H1 (cell line): ENCODE measurements around the gene PDE4D. TPM values are rescaled to one million over a fixed set of nuclear protein-coding genes. Genes with fewer than 3 reads are reported as not detected.

Source experiments
- CTCF ChIA-PET: fragments of 300-600 bp; sonication (Branson Sonifier 250); formaldehyde crosslinking; loops from one replicate; lab custom pipeline; 2021; ENCODE audit not compliant: partially characterized antibody; lab: Charles Lee
- POLR2A ChIA-PET: fragments of 300-600 bp; sonication (Branson Sonifier 250); formaldehyde crosslinking; loops from one replicate; lab custom pipeline; 2021; ENCODE audit warnings: inconsistent platforms; ENCODE audit not compliant: partially characterized antibody; lab: Charles Lee
- DNase-seq, 2 experiments: peaks; one replicate each; pipeline versions ENCODE4 v3.0.0 to v3.0.0-alpha.2; 2010 to 2022; ENCODE audit warnings: low spot score in 2 of 2, low read depth in 1 of 2, mixed read lengths in 1 of 2
- FAIRE-seq: peaks from 2 replicates; lab custom pipeline; 2011; peaks lifted over from hg19 to GRCh38; lab: Jason Lieb, UNC
- H2AFZ ChIP-seq: 2 replicates; pipeline ENCODE4 v1.8.1; 2012; ENCODE audit warnings: low read length, inconsistent platforms
- H2AK5ac ChIP-seq: 2 replicates; pipeline ENCODE4 v1.6.1; 2013; ENCODE audit warnings: low read depth, low read length
- H2BK120ac ChIP-seq: replicated peaks from 2 replicates; pipeline ENCODE3; 2013; ENCODE audit warnings: low read depth, low read length, inconsistent platforms
- H2BK12ac ChIP-seq: 2 replicates; pipeline ENCODE4 v1.6.1; 2013; ENCODE audit warnings: low read depth, low read length
- H2BK15ac ChIP-seq: 2 replicates; pipeline ENCODE4 v1.6.1; 2013; ENCODE audit warnings: low read length
- H2BK20ac ChIP-seq: 2 replicates; pipeline ENCODE4 v1.6.1; 2013; ENCODE audit warnings: low read length
- H2BK5ac ChIP-seq: 2 replicates; pipeline ENCODE4 v1.6.1; 2013; ENCODE audit warnings: low read depth, low read length
- H3K14ac ChIP-seq: 2 replicates; pipeline ENCODE4 v1.6.1; 2013; ENCODE audit warnings: inconsistent platforms; ENCODE audit not compliant: insufficient read length
- H3K18ac ChIP-seq: 2 replicates; pipeline ENCODE4 v1.6.1; 2013; ENCODE audit warnings: low read length; ENCODE audit errors: extremely low read depth
- H3K23ac ChIP-seq: 2 replicates; pipeline ENCODE4 v1.6.1; 2013; ENCODE audit warnings: inconsistent platforms; ENCODE audit not compliant: insufficient read length
- H3K23me2 ChIP-seq: 2 replicates; pipeline ENCODE4 v1.6.1; 2013; ENCODE audit warnings: low read depth, low read length
- H3K27ac ChIP-seq: 2 replicates; pipeline ENCODE4 v1.6.1; 2011; ENCODE audit warnings: low read depth, low read length, inconsistent platforms
- H3K27me3 ChIP-seq, 4 experiments: replicated peaks in 1 of 4; 1 replicate in 1 of 4; 2 replicates in 3 of 4; pipeline versions ENCODE4 v1.6.1 to v1.8.1; 2011 to 2013; ENCODE audit warnings: low read length in 3 of 4, mild to moderate bottlenecking in 3 of 4, inconsistent platforms in 2 of 4, mixed read lengths in 2 of 4, moderate library complexity in 1 of 4; ENCODE audit not compliant: control insufficient read depth in 3 of 4, insufficient read depth in 3 of 4; ENCODE audit errors: extremely low read depth in 1 of 4
- H3K36me3 ChIP-seq, 4 experiments: 2 replicates each; pipeline versions ENCODE4 v1.6.1 to v1.8.1; 2011 to 2013; ENCODE audit warnings: mild to moderate bottlenecking in 4 of 4, low read length in 3 of 4, moderate library complexity in 2 of 4, control low read depth in 1 of 4, inconsistent platforms in 1 of 4; ENCODE audit not compliant: insufficient read depth in 4 of 4, control insufficient read depth in 2 of 4
- H3K4ac ChIP-seq: replicated peaks from 2 replicates; pipeline ENCODE3; 2013; ENCODE audit warnings: low read length, low read depth, mixed read lengths, inconsistent platforms; ENCODE audit not compliant: insufficient read length
- H3K4me1 ChIP-seq, 4 experiments: replicated peaks in 1 of 4; 1 replicate in 1 of 4; 2 replicates in 3 of 4; pipeline versions ENCODE4 v1.6.1 to v1.8.1; 2011 to 2013; ENCODE audit warnings: low read length in 3 of 4, inconsistent platforms in 2 of 4, mixed read lengths in 1 of 4; ENCODE audit not compliant: insufficient read depth in 4 of 4, control insufficient read depth in 3 of 4
- H3K4me2 ChIP-seq, 2 experiments: 2 replicates each; pipeline versions ENCODE4 v1.6.1 to v1.8.1; 2011 to 2013; ENCODE audit warnings: low read depth in 2 of 2, low read length in 2 of 2, control low read depth in 1 of 2, inconsistent platforms in 1 of 2, mild to moderate bottlenecking in 1 of 2; ENCODE audit not compliant: insufficient read depth in 1 of 2
- H3K4me3 ChIP-seq, 4 experiments: fragments of 200-600, 300-600 bp in 1 of 4; sonication (generic), shearing (Covaris generic), sonication (Bioruptor Twin) in 1 of 4; 2 replicates each; pipeline versions ENCODE4 v1.5.1 to v1.8.1; 2011 to 2016; ENCODE audit warnings: low read length in 4 of 4, low read depth in 3 of 4, control low read depth in 2 of 4, inconsistent platforms in 2 of 4, mild to moderate bottlenecking in 2 of 4, mixed read lengths in 1 of 4, moderate library complexity in 1 of 4; ENCODE audit not compliant: insufficient read depth in 2 of 4; ENCODE audit errors: extremely low read depth in 1 of 4
- H3K56ac ChIP-seq: replicated peaks from 2 replicates; pipeline ENCODE3; 2013; ENCODE audit warnings: low read depth, mild to moderate bottlenecking, mixed read lengths, low read length, inconsistent platforms; ENCODE audit not compliant: insufficient read length
- H3K79me1 ChIP-seq: 2 replicates; pipeline ENCODE4 v1.6.1; 2013; ENCODE audit warnings: low read depth, low read length, control low read depth
- H3K79me2 ChIP-seq, 2 experiments: 2 replicates each; pipeline versions ENCODE4 v1.6.1 to v1.8.1; 2012 to 2013; ENCODE audit warnings: low read length in 2 of 2, mild to moderate bottlenecking in 2 of 2, inconsistent platforms in 1 of 2; ENCODE audit not compliant: insufficient read depth in 2 of 2, control insufficient read depth in 1 of 2
- H3K9ac ChIP-seq, 4 experiments: replicated peaks in 1 of 4; 1 replicate in 1 of 4; 2 replicates in 3 of 4; pipeline versions ENCODE4 v1.6.1 to v1.8.1; 2011 to 2013; ENCODE audit warnings: low read depth in 3 of 4, low read length in 3 of 4, control low read depth in 2 of 4, mild to moderate bottlenecking in 2 of 4, moderate library complexity in 2 of 4, inconsistent platforms in 1 of 4; ENCODE audit errors: extremely low read depth in 1 of 4
- H3K9me3 ChIP-seq, 2 experiments: 2 replicates each; pipeline versions ENCODE4 v1.6.1 to v1.8.1; 2012 to 2013; ENCODE audit warnings: mild to moderate bottlenecking in 2 of 2, moderate library complexity in 2 of 2, control low read depth in 1 of 2, inconsistent platforms in 1 of 2, low read depth in 1 of 2, low read length in 1 of 2, mixed read lengths in 1 of 2; ENCODE audit not compliant: insufficient read depth in 2 of 2
- H4K20me1 ChIP-seq, 2 experiments: replicated peaks in 1 of 2; 2 replicates each; pipeline versions ENCODE3 to v1.8.1; 2011 to 2013; ENCODE audit warnings: inconsistent platforms in 2 of 2, low read length in 2 of 2, mild to moderate bottlenecking in 1 of 2; ENCODE audit not compliant: insufficient read depth in 2 of 2, control insufficient read depth in 1 of 2
- H4K5ac ChIP-seq: 2 replicates; pipeline ENCODE4 v1.6.1; 2013; ENCODE audit warnings: low read length, low read depth, mixed read lengths, inconsistent platforms; ENCODE audit not compliant: insufficient read length
- H4K8ac ChIP-seq: 2 replicates; pipeline ENCODE4 v1.8.0; 2013; ENCODE audit warnings: mild to moderate bottlenecking, moderate library complexity, low read length, inconsistent platforms; ENCODE audit not compliant: insufficient read depth; ENCODE audit errors: extremely low read depth
- H4K91ac ChIP-seq: replicated peaks from 2 replicates; pipeline ENCODE3; 2013; ENCODE audit warnings: low read length, mixed read lengths, inconsistent platforms; ENCODE audit not compliant: insufficient read length
- BACH1 ChIP-seq: IDR thresholded peaks from 2 replicates; pipeline ENCODE4 v1.6.1; 2012; ENCODE audit warnings: low read length, improper control_type of control experiment
- CEBPB ChIP-seq: IDR thresholded peaks from 2 replicates; pipeline ENCODE4 v1.6.1; 2012; ENCODE audit warnings: low read depth, low read length
- CHD2 ChIP-seq: IDR thresholded peaks from 2 replicates; pipeline ENCODE4 v1.6.1; 2012; ENCODE audit warnings: low read length, improper control_type of control experiment
- EZH2 ChIP-seq: fragments of 200-600 bp; sonication (generic); IDR thresholded peaks from 2 replicates; pipeline ENCODE4 v1.7.1; 2012; ENCODE audit warnings: low read depth, mild to moderate bottlenecking, moderate library complexity, low read length, inconsistent platforms; ENCODE audit not compliant: severe bottlenecking
- POLR2A ChIP-seq, 2 experiments: IDR thresholded peaks; 1 replicate in 1 of 2; 2 replicates in 1 of 2; pipeline ENCODE4 v1.6.1; 2011; ENCODE audit warnings: low read depth in 2 of 2, low read length in 2 of 2, mild to moderate bottlenecking in 2 of 2; ENCODE audit errors: control extremely low read depth in 1 of 2
- POLR2AphosphoS5 ChIP-seq: IDR thresholded peaks from 2 replicates; pipeline ENCODE4 v1.6.1; 2011; ENCODE audit warnings: low read depth, low read length
- SIRT6 ChIP-seq: IDR thresholded peaks from one replicate; pipeline ENCODE4 v1.7.1; 2012; ENCODE audit warnings: low read length, inconsistent platforms
- SP4 ChIP-seq: IDR thresholded peaks from 2 replicates; pipeline ENCODE4 v1.6.1; 2012; ENCODE audit warnings: low read length, inconsistent platforms
- WGBS, 2 experiments: shearing (Covaris generic) in 1 of 2; methylation state at CpG; one replicate each; pipeline versions ENCODE4 v1.1.6 to v1.1.7; 2013 to 2015; ENCODE audit warnings: low lambda C conversion rate in 2 of 2, mixed read lengths in 2 of 2, inconsistent platforms in 1 of 2, low coverage in 1 of 2, missing lambda C conversion rate in 1 of 2; ENCODE audit not compliant: insufficient replicate concordance in 2 of 2, insufficient coverage in 1 of 2, insufficient read length in 1 of 2; ENCODE audit errors: extremely low coverage in 1 of 2, missing lambda C conversion rate in 1 of 2; 5-methylcytosine and 5-hydroxymethylcytosine counted together
- polyA plus RNA-seq, 7 experiments: library from polyadenylated mRNA; depleted of rRNA in 3 of 7; stranded (reverse) in 5 of 7; unstranded in 2 of 7; fragments of >200 nt in 5 of 7; fragments of 200-250 nt in 2 of 7; gene quantifications; 1 replicate in 5 of 7; 2 replicates in 1 of 7; 4 replicates in 1 of 7; pipeline versions ENCODE4 v1.2.1 to v1.2.3, GENCODE V29; 2011 to 2013; ENCODE audit warnings: missing spikeins in 2 of 7, mixed read lengths in 2 of 7
- total RNA-seq: library from RNA; stranded (reverse); fragmentation: NEBNext Ultra II Directional; extraction: Animal tissue kit (Norgen Biotek cat#: 25700); gene quantifications from 2 replicates; pipeline ENCODE4 v1.2.1, GENCODE V29; 2021
- TF ChIP-seq, protein P1 (sequence below): IDR thresholded peaks from 2 replicates; pipeline ENCODE4 v1.6.1; 2012; ENCODE audit warnings: low read length, inconsistent platforms

The PDE4D gene
- total and polyA plus RNA-seq, 2 of the 8 experiments (the other 6 are each of a cell fraction or from before 2014, with no cell fraction given), result 2.3 to 3.7 TPM

- Histone ChIP-seq H4K8ac (no peak overlapping the region), H3K9me3 (no peaks in the 10 kb centered on the region), H2BK5ac (no peak overlapping the region), H2AK5ac (no peak overlapping the region), H3K56ac (no peak overlapping the region), H3K4ac (no peak overlapping the region), H3K18ac (no peak overlapping the region), H3K14ac (no peak overlapping the region), H3K79me2 (no peaks in the 10 kb centered on the region), H2BK12ac (no peak overlapping the region), H3K4me3 (no peak overlapping the region), H2BK15ac (no peak overlapping the region), H3K23ac (no peak overlapping the region), H3K36me3 (no peaks in the 10 kb centered on the region), H3K9ac (no peak overlapping the region), H4K91ac (no peak overlapping the region), H3K27me3 (no peaks in the 10 kb centered on the region), H2BK120ac (no peak overlapping the region), H3K79me1 (no peaks in the 10 kb centered on the region), H4K20me1 (no peaks in the 10 kb centered on the region), H4K5ac (no peak overlapping the region), H3K27ac (no peak overlapping the region), H3K4me1 (no peaks in the 10 kb centered on the region), H2AFZ (no peak overlapping the region), H2BK20ac (no peak overlapping the region), H3K4me2 (no peak overlapping the region), H3K23me2 (no peaks in the 10 kb centered on the region)
- no peak for FAIRE-seq
- POLR2A ChIA-PET, result no interaction called here
- TF ChIP-seq EZH2, result no peak
- no peak for TF ChIP-seq CEBPB
- TF ChIP-seq POLR2A (IDR thresholded peaks at IDR 0.05; ENCODE audit: control extremely low read depth in 1 of 2, low read depth in 2 of 2, low read length in 2 of 2), result no peak
- no peak for TF ChIP-seq SP4
- TF ChIP-seq BACH1, result no peak
- no peak for TF ChIP-seq SIRT6
- TF ChIP-seq, protein P1, sequence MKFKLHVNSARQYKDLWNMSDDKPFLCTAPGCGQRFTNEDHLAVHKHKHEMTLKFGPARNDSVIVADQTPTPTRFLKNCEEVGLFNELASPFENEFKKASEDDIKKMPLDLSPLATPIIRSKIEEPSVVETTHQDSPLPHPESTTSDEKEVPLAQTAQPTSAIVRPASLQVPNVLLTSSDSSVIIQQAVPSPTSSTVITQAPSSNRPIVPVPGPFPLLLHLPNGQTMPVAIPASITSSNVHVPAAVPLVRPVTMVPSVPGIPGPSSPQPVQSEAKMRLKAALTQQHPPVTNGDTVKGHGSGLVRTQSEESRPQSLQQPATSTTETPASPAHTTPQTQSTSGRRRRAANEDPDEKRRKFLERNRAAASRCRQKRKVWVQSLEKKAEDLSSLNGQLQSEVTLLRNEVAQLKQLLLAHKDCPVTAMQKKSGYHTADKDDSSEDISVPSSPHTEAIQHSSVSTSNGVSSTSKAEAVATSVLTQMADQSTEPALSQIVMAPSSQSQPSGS, result no peak
- TF ChIP-seq CHD2, result no peak
- TF ChIP-seq POLR2AphosphoS5, result no peak
- DNase-seq, result no peak
- 90% methylated on average over 1 of the region's 1 CpG; no CpG with 5 or more reads in 1 of the 2 experiments for whole genome bisulfite sequencing, 2 experiments
- CTCF ChIA-PET, result interaction anchor here (1.1 to 2.1 kb wide), 4 partner anchors 9 to 78 kb away, joined by 3 to 8 read pairs (median 4); no protein-coding TSS in a partner anchor
These were observed 798.0 kb downstream of the PDE4D start for GRCh38 chr5:59095480-59095879.
